Transverse colon (tissue), 4 donors: ENCODE data around the gene REEP6.

Source experiments
- CTCF ChIP-seq, 5 experiments: fragments of 200-600 bp in 3 of 5; fragments of 450-650 bp in 2 of 5; sonication (generic) in 3 of 5; IDR thresholded peaks; 1 replicate in 2 of 5; 2 replicates in 3 of 5; pipeline ENCODE4 v1.5.1; 2016 to 2017; ENCODE audit warnings: antibody characterized with exemption in 5 of 5, inconsistent platforms in 3 of 5, mild to moderate bottlenecking in 2 of 5, moderate library complexity in 1 of 5
- EP300 ChIP-seq: sonication (generic); formaldehyde crosslinking; IDR thresholded peaks from one replicate; pipeline ENCODE4 v1.6.1; 2017; ENCODE audit warnings: antibody characterized with exemption, low read depth
- POLR2A ChIP-seq: fragments of 450-650 bp; IDR thresholded peaks from one replicate; pipeline ENCODE4 v1.6.1; 2016; ENCODE audit warnings: antibody characterized with exemption, mild to moderate bottlenecking, moderate library complexity
- POLR2AphosphoS5 ChIP-seq, 3 donors: sonication (generic); formaldehyde crosslinking; IDR thresholded peaks; one replicate each; pipeline ENCODE4 v1.6.1; 2016; ENCODE audit warnings: antibody characterized with exemption in 3 of 3

DNA sequence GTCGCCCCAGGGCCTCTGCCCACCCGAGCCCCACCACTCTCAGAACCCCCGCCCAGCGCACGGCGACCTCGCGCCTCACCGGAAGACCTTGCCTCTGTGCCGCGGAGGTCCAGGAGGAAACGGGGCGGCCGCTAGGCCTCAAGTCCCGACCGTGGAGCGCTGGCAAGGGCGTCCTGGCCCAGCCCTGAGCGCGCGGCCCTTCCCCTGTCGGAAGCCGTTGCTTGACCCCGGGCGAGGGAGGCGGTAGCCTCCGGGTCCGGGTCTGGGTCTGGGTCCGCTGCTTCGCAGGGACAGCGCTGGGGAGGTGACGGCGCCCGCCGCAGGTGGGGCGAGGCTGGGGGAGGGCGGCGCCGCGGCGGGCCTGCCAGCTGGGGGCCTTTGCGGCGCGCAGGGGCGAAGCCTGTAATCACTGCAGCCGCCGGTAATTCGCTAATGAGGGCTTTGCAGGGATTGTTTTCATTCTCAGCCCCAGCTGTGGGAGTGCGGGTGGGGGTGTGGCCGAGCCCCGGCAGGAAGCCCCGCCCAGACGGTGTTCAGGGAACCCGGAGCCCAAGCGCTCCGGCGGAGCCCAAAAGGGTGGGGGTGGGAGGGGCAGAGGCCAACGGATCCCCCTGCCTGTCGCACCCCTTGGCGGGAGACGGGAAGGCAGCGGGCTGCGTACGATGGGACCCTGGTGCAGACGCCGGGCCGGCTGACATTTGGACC, 20.5 kb upstream of the REEP6 start:
- TF ChIP-seq CTCF (IDR thresholded peaks at IDR 0.05) (no peak), POLR2A (no peak), POLR2AphosphoS5 (IDR thresholded peaks at IDR 0.05) (no peak), EP300 (no peak)
